HG03575 (cell line): ENCODE results near the gene ABCA4.
"Not testable (repeated sequence)": the region's sequence is repeated elsewhere in the genome, so short reads cannot be mapped to it uniquely, and the experiment has no call there.

Experiments used
- ATAC-seq: cut with Tn5 transposase; IDR thresholded peaks from one replicate; pipeline ENCODE4 v1.9.1; 2021; ENCODE audit not compliant: unreplicated experiment, insufficient number of reproducible peaks, low FRiP score; ENCODE audit errors: extremely low read depth

The ABCA4 gene

GRCh38 chr1:93999840-94000415, 121.0 kb downstream of the ABCA4 start:
- ATAC-seq: no peak

DNA sequence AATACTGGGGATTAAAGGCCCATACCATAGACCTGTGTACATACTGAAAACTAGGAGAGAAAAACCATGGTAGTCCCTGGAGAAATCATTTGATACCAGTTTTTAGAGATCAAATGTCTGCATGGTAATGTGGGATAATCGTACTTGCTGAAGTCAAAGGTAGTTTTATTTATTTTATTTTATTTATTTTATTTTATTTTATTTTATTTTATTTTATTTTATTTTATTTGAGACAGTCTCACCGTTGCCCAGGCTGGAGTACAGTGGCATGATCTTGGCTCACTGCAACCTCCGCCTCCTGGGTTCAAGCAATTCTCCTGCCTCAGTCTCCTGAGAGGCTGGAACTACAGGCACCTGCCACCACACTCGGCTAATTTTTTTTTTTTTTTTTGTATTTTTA, 122.4 kb downstream of the ABCA4 start:
- ATAC-seq: not testable (repeated sequence)

DNA sequence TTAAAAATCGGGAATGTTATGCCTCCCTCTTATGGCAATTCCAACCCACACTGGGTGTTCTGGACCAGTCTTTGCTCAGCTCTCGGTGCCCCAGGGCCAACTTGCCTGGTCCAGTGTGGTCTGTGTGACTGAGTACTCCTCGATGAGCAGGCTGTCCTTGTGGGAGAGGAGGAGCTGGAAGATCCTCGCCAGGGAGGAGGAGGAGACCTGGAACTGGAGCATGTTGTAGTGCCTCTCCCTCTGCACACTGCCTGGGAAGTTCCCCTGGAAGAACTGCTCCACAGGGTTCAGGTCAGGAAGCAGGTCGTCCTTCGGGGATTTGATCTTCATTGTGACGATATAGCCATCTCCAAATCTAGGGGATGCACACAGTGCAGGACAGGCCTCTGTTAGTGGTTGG, 123.2 kb downstream of the ABCA4 start:
- no peak for ATAC-seq

DNA sequence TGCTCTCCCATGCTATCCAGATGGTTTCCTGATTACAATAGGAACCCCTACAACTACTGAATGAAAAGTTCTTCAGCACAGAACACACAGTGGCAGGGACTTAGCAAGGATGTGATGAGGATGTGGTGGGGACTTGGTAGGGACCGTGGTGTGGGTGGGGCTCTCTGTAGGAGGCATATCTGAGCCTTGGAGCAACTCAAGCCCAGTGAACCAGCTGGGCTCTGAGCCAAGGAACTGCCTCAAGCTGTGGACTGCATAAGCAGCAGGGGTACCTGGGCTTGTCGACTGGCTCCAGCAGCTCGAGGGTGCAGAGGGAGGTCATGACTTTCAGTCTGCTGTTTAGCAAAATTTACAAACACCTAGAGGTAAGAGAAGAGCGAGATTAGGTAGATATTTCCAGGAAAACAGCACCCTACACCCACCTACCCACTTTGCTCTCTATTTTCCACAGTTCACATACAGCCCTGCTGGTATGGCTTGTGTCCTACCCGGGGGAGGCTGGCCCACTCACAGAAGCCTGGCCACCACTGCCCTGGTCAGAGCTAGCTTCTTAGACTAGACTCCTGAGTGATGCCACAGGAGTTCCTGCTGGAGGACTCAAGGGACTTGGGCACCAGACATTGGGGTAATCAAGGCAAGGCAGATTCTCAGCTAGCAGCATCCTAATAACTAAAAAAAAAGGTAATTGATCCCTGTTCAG, 125.0 kb downstream of the ABCA4 start:
- ATAC-seq: no peak

- no peak for ATAC-seq
Measured at GRCh38 chr1:93993731-93994130, 127.2 kb downstream of the ABCA4 start.

DNA sequence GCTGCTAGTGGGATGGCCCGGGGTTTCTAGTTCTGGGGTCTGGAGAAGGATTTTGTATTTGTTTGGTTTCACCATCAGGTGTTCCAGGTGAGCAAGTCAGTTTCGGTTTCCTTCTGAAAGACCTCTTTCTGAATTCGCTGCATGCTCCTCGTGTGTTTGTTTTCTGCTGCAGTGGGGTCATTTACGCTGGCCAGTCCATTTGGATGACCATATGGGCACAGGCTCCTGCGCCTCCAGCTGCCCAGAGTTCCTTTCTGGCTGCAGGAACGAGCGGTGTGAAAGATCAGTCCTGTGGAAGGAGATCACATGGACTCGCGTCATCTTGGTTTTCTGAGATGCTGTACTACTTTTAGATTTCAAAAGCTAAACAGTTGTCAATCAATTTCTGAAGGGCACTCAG, 128.0 kb downstream of the ABCA4 start:
- no peak for ATAC-seq

- no peak for ATAC-seq
Measured at GRCh38 chr1:93992190-93992589, 128.8 kb downstream of the ABCA4 start.

- no peak for ATAC-seq
Measured at GRCh38 chr1:93991271-93991670, 129.7 kb downstream of the ABCA4 start.

DNA sequence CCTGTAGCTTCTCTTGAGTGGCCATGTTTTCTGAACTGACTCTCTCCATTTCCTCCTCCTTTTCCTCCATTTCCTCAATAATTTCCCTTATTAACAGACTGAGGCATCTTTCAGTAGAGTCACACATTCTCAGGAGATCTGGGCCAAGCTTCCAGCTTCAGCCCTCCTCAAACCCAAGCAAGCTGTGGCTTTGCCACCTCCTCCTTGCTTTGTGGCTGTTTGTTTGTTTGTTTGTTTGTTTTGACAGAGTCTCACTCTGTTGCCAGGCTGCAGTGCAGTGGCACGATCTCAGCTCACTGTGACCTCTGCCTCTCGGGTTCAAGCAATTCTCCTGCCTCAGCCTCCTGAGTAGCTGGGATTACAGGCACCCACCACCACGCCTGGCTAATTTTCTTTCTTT, 130.5 kb downstream of the ABCA4 start:
- ATAC-seq: not testable (repeated sequence)

DNA sequence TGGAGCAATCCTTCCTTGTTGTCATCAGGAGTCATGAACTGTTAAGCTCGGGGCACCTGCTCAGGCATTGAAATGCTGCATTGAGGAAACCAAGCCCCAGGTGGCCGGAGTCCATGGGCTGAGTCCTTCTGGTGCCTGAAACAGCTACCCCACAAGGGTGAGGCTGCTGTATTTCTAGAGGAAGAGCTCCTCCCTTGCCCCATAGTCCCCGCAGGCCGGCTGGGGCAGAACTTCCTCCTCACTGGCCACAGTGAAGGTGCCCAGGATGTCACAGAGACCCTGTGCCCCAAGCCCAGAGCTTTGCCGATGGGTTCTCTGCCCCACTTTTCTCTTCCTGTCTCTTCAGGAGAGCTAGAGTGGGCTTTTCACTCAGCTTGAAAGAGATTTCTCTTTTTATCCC, 130.9 kb downstream of the ABCA4 start:
- no peak for ATAC-seq

- no peak for ATAC-seq
Measured at GRCh38 chr1:93989601-93990000, 131.3 kb downstream of the ABCA4 start.

DNA sequence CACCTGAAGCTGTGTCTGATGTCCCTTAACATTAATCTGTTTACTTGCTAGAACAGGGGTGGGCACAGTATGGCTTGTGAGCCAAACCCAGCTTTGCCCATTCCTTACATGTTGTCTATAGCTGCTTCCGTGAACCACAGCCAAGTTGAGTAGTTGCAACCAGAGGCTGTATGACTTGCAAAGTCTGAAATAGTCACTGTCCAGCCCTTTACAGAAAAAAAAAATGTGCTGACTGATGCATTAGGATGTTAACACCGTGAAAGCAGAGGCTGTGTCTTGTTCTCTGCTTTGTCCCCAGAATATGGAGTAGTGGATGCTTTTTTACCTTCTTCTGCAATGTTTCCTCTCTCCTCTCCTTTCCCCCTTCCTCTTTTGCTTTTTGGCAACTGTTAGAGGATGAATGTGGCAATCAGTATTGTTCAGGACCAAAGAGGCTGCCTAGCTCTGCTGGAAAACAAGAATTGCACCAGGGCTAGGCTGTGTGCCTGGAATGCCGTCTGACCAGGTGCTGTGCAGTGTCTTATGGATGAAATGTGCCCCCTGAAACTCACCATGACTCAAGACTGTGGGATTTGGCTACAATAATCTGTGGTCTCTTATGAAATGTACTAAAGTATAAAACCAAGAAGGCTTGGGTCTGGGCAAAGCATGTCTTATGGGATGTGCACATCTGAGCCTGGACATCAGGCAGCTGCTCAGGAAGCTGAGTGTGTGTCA, 132.2 kb downstream of the ABCA4 start:
- no peak for ATAC-seq

- no peak for ATAC-seq
Measured at GRCh38 chr1:93981274-93981667, 139.7 kb downstream of the ABCA4 start.

DNA sequence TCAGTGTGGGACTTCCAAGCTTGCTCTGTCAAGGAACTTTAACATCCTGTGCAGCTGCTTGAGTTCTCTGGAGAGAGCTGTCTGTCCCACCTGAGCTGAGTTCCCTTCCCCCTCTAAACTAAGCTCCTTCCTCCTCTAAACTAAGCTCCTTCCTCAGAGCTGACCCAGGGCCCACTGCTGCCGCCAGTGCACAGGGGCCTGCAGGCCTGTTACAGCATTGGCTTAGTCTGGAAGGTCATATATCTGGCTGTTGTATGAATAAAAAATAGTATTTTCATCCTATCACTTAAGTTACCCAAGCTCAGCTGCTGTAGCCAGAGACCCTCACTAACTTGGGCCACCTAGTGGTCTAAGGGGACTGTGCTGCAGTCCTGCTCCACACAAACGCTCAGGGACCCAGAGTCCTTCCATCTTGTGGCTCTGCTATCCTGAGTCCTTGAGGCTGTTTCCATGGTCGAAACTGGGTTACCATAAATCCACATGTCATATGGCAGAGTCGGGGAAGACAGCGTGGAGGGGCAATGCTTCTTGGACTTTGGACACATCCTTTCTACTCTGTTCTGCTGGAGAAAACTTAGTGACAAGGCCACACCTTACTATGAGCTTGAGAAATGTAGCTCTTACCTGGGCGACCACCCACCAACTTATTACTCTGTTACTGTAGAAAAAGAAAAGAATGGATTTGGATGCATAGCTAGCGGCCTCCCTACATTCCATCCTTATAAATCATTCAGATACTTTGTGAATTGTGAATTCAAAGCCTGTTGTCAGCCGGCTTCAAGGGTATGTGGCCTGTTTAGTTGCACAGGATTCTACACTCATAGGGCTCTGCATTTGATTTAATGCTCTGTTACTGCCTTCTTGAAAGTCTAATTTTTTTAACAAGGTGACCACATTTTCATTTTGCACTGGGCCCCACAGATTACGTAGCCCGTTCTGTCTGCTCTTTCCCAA, 140.4 kb downstream of the ABCA4 start:
- ATAC-seq: no peak

DNA sequence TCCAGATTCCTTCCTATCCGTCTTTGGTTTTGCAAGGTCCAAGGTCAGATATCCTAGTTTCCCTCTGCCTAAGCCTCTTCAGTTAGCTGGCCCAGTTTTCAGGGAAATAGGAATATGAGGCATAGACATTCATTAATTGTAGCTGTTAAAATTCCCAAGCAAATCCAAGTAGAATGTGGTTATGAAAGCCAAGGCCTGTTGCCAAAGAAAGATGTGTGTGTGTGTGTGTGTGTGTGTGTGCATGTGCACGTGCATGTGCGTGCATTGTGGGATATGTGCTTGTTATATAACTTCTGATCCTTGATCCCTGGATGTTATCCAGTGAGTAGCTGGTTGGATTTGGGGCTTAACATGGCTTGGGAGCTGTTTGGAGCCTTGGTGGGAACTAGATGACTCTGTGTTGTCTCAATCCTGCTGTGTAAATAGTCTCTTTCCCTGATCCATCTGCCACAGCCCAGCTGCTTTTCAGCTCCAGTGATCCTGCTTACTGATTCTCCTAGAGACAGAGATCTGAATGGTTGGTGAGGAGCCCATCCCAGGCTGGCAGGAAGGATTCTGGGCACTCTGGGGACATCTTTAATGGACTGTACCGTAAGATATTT, 141.1 kb downstream of the ABCA4 start:
- no peak for ATAC-seq

DNA sequence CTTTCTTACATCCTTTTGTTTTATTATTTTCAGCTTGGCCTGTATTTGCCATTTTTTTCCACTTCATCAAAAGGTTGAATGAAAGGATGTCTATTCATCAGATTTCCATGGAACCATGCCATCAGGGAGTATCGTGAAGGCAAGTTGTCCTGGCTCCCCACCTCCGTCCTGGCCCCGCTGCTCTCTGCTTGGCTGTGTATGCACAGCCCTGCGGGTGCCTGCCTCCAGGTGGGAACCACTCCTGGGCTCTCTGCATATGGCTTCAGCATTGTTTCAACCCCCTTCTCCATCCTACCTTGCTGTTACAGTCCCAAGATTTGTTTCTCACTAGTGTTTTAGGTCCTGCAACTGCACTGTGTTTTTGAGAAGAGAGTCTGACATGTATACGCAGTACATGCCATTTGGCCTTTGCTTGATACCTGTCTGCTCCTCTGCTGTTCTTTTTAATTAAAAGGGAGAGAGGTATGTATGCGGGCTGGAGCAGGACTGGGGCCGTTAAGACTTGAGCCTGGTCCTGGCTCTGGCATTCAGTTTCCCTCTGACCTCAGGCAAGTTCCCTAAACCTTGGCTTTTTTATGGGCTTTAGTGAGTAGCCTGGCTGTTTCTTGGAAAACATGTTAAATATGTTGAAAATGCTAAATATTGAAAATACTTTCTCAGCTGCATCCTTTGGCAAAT, 141.8 kb downstream of the ABCA4 start:
- ATAC-seq: no peak

DNA sequence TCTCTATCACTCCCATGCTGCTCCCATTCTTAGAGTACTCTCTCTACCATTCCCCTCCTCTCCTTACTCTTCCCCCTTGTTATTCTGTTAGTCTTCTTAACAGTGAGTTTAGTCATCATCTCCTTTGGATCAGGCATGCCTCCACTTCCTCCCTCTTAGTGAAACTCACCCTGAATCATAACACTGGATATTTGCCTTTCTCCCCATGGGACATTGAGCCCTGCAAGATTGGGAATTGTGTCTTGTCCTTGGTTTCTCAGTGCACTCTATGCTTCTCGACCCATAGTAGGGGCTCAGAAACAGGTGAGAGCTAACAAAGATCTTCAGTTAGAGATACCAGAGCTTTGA, 143.4 kb downstream of the ABCA4 start:
- ATAC-seq: no peak

GRCh38 chr1:93976711-93977597, 144.0 kb downstream of the ABCA4 start:
- ATAC-seq: no peak
